GM15510 (cell line): ENCODE data around the gene POLR2M.

Source experiments
- POLR2A ChIP-seq: IDR thresholded peaks from 3 replicates; pipeline ENCODE4 v1.6.1; 2011; ENCODE audit warnings: borderline replicate concordance; ENCODE audit not compliant: insufficient read length; ENCODE audit errors: extremely low read depth

The POLR2M gene

DNA sequence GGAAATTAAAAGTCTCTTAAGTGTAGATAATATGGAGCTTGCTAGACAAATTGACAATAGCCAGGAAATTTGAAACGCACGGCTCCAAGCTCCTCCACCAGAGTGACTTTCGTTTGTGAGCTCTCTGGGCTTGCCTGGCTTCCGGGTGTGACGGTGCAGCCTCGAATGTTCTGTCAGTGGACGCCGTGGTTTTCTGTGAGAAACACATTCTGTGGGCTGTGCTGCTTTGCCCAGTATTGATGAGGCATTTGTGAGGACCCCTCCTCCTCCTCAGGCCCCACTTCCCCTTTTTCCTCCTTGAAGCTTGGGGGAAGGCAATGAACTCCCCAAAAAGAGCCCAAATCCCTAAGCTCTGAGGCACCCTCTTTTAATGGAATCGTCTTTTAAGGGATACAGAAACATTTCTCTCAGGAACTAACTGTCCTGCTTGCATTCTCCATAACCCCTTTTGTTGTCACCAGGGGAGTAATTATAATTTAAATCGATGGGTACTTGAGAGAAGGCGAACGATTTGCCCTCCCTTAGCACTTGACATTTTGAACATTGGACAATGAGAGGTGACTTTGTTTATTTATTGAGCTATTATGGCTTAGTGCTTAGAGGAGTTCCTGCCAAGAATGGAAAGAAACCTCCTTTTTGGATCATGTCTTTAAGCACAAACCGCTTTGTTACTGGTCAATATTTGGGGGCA lies 40.8 kb downstream of the POLR2M start:
- no peak for TF ChIP-seq POLR2A

DNA sequence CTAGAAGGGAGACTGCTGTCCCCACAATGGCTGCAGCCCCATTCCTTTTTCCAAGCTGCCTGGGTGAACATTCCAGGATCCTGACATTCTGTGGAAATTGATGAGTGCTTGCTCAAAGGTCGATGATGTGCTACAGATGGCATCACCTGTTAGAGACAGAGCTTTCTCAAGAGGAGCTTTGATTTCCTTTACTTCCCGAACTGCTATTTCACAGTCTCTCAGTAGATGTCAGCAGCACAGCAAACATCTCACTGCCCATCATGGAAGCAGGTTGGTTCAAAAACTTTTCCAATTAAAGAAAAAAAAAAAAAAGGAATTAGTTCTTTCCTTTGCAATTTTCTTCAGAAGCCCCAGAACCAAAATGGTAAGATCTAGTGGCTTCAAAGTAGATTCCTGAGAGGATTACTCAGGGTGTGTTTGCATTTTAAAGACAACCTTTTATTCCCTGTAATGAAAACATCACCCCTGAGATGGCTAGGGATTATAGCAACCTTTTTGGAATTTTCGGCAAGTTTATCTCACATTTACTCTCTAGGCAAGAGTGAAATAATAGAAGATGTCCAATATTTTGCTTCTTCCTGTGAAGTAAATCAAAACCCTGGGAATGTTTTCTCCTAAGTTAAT lies 44.8 kb downstream of the POLR2M start:
- no peak for TF ChIP-seq POLR2A

DNA sequence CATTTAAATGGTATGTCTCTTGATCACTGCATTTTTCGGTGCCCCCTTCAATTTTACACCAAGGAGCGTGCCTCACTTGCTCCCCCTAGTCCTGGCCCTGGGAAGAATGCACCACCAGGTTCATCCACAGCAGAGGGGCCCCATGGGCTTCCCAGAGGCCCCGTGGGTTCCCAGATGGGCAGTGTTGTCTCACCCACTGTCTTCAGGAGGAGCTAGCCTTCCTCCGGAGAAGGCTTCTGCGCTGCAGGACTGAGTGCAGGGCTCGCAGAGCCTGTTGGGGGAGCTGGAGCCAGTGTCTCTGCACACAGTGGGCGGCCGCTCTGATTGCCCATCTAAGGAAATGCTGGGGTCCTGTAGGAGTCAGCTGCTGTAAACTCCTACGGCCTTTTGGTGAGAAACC lies 45.9 kb downstream of the POLR2M start:
- no peak for TF ChIP-seq POLR2A

DNA sequence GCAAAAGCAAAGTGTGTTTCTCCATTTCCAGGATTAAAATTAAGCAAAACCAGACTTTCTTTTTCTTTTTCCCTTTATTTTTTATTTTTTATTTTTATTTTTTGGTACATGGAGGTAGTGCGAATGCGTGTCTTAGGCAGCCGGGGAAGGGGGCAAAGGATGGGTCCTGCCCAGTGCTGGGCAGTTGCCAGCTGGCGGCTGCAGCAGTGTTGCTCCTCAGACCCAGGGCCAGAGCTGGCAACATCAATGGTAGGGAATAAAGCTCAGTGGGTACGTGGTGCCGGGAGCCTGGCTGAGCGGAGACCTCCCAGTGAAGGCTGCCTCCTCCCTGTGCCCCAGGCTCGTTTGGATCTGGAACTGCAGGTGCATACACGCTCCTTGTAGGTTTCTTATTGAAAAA lies 46.3 kb downstream of the POLR2M start:
- TF ChIP-seq POLR2A, result no peak

DNA sequence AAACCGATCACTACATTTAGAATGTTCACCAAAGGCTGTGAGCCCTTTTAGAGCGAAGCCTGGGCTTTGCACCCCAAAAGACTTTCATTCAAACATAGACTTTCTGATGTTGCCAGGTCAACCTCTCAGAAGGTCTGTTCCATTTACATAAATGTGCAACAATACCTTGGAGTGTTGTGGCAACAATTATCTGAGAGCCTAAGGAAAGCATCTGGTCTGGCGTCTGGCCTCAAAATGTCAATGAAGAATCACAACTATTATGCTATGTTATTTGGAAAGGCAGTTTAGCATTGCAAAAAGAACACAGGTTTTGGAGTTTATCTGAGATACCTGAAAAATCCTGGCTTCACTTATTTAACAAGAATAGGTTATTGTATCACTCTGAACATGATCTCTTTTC lies 50.0 kb downstream of the POLR2M start:
- TF ChIP-seq POLR2A, result no peak

DNA sequence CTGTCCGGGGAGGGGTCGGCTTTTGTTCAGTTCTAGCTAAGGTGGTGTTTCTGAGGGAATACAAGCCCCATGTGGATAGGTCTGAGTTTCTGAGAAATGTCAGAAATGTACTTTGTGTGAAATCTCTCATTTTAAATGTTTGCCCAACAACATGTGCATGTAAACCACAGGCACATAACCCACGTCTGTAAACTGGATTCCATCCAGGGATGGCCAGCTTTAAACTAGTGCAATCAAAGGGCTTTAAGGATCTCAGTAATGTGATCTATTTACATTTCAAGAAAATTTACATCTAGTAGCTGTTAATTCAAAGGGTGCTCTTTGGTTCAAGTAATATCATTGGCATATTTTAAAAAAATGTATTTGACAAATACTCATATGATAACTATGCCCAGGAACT lies 52.0 kb downstream of the POLR2M start:
- no peak for TF ChIP-seq POLR2A

DNA sequence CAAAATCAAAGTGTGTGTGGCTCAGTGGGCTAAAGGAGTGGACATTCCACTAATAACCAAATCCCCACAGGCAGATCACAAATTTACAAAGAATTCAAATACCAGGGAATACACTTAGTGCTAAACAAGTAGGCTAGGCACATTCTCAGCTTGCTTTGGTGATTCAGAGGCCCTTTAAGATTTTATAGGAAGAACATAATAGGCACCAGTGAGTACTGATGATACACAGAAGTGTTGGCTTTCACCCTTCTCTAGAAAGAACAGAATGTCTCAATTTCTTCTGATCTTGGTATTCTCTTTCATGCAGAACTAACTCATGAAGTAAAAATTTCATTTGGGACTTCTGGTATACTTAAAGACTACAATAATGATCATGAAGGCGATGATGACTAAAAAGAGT lies 55.0 kb downstream of the POLR2M start:
- no peak for TF ChIP-seq POLR2A

DNA sequence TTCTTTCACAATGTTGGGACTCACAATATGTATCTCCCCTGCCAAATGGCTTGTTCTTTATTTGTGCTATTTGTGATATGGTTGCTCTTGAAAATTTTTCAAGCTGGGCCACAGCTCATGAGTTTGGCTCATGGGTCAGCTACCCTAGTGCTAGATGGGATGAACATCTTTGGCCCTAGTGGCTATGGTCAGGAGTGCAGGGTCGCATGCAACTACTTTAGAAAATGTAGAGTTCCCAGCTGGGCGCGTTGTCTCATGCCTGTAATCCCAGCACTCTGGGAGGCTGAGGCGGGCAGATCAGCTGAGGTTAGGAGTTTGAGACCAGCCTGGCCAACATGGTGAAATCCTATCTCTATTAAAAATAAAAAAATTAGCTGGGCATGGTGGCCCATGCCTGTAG lies 55.8 kb downstream of the POLR2M start:
- no peak for TF ChIP-seq POLR2A

DNA sequence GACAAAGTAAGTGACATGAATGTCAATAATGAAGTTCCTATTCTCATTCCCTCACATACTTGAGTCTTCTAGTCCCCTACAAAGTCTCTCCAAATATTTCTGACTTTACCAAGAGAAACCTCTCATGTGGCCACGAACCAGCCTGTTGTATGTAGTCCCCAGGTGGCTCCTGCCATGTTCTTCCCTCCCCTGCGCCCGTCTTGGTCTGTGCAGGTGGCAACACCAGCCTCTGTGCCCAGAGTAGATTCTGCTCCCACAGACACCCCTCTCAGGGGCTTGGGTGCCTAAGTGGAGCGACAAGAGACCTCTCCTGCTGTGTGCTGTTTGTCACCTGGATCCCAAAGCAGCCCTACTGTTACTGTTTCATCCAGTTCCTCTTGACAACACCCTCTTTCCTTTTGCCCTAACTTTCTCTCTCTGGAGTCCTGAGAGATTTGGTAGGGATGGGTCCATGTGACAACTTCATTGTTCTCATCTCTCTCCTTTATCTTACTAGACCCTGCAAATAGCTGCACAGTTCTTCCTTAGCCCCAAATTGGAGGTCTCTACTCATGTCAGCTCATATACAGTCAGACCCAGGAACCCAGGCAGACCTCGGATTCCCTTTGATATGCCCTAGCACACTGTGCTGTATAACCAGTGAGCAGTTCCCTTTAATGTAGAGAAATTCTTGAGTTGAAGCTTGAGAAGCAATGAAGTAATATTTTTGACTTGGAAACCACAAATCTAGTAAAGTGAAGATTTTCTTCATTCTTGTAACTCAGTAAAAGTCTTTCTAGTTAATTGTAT lies 56.9 kb downstream of the POLR2M start:
- TF ChIP-seq POLR2A, result no peak
